Measurements from ENCODE around the gene VWA5A. TPM values are rescaled to one million over a fixed set of nuclear protein-coding genes. Genes with fewer than 3 reads are reported as not detected.

Gene VWA5A
- total and polyA plus RNA-seq, 2 experiments from 2014 or later = 7.5 to 8.2 TPM

GRCh38 chr11:124094731-124095130, 20.5 kb upstream of the VWA5A start:
- Histone ChIP-seq H3K79me2 (ENCODE audit: insufficient read depth) (no peaks in the 10 kb centered on the region), H3K36me3 (ENCODE audit: low read depth) (no peaks in the 10 kb centered on the region), H3F3A (ENCODE audit: insufficient read depth) (no peaks in the 10 kb centered on the region), H4K20me1 (ENCODE audit: insufficient read depth) (no peaks in the 10 kb centered on the region), H3K9me2 (ENCODE audit: insufficient read depth) (no peaks in the 10 kb centered on the region), H2AFZ (no peak overlapping the region), H3K9me3 (ENCODE audit: low read depth) (no peaks in the 10 kb centered on the region), H3K4me3 (no peak overlapping the region), H3K27ac (no peak overlapping the region), H3K9ac (no peak overlapping the region), H3K4me1 (ENCODE audit: insufficient read depth) (no peaks in the 10 kb centered on the region), H3K4me2 (ENCODE audit: unreplicated experiment) (no peak overlapping the region), H3K27me3 (replicated peaks; ENCODE audit: insufficient read depth) (peaks cover 27% of the 10 kb centered on the region; the same call in 1 of the 2 replicates)
- no peak for DNase-seq
- no peak for TF ChIP-seq EZH2 (IDR thresholded peaks at IDR 0.05; ENCODE audit: insufficient read depth, poor library complexity, severe bottlenecking)
- no peak for TF ChIP-seq EZH2phosphoT487 (IDR thresholded peaks at IDR 0.05; ENCODE audit: insufficient read depth, low read depth)
- WGBS, 2 experiments (ENCODE audit: low coverage in 1 of 2, low lambda C conversion rate in 2 of 2, missing lambda C conversion rate in 2 of 2) = 36 to 38% methylated on average over 5 of the region's 5 CpGs
- in situ Hi-C loops (cut with MboI) = no loop called here

GRCh38 chr11:124096364-124096763, 18.9 kb upstream of the VWA5A start:
- Histone ChIP-seq H3K9me2 (ENCODE audit: insufficient read depth) (no peaks in the 10 kb centered on the region), H3K4me1 (ENCODE audit: insufficient read depth) (no peaks in the 10 kb centered on the region), H3K9me3 (ENCODE audit: low read depth) (no peaks in the 10 kb centered on the region), H3K4me3 (no peak overlapping the region), H3K4me2 (ENCODE audit: unreplicated experiment) (no peak overlapping the region), H3K79me2 (ENCODE audit: insufficient read depth) (no peaks in the 10 kb centered on the region), H3K27ac (no peak overlapping the region), H3K9ac (no peak overlapping the region), H2AFZ (no peak overlapping the region), H4K20me1 (ENCODE audit: insufficient read depth) (no peaks in the 10 kb centered on the region), H3F3A (ENCODE audit: insufficient read depth) (no peaks in the 10 kb centered on the region), H3K27me3 (replicated peaks; ENCODE audit: insufficient read depth) (peaks cover 12% of the 10 kb centered on the region; the same call in 1 of the 2 replicates), H3K36me3 (ENCODE audit: low read depth) (no peaks in the 10 kb centered on the region)
- in situ Hi-C loops (cut with MboI) = no loop called here
- no peak for DNase-seq
- 50 to 51% methylated on average over 5 of the region's 5 CpGs for WGBS, 2 experiments (ENCODE audit: low coverage in 1 of 2, low lambda C conversion rate in 2 of 2, missing lambda C conversion rate in 2 of 2)
- no peak for TF ChIP-seq EZH2 (IDR thresholded peaks at IDR 0.05; ENCODE audit: insufficient read depth, poor library complexity, severe bottlenecking)
- no peak for TF ChIP-seq EZH2phosphoT487 (IDR thresholded peaks at IDR 0.05; ENCODE audit: insufficient read depth, low read depth)

- DNase-seq = no peak
- in situ Hi-C loops (cut with MboI) = no loop called here
- Histone ChIP-seq H3K9ac (no peak overlapping the region), H3K4me3 (no peak overlapping the region), H3K27me3 (replicated peaks; ENCODE audit: insufficient read depth) (peaks cover 4% of the 10 kb centered on the region; the same call in 1 of the 2 replicates), H3K9me3 (ENCODE audit: low read depth) (no peaks in the 10 kb centered on the region), H3K4me1 (ENCODE audit: insufficient read depth) (no peaks in the 10 kb centered on the region), H3K79me2 (ENCODE audit: insufficient read depth) (no peaks in the 10 kb centered on the region), H3F3A (ENCODE audit: insufficient read depth) (no peaks in the 10 kb centered on the region), H3K36me3 (ENCODE audit: low read depth) (no peaks in the 10 kb centered on the region), H4K20me1 (ENCODE audit: insufficient read depth) (no peaks in the 10 kb centered on the region), H3K27ac (no peak overlapping the region), H3K4me2 (ENCODE audit: unreplicated experiment) (no peak overlapping the region), H2AFZ (no peak overlapping the region), H3K9me2 (ENCODE audit: insufficient read depth) (no peaks in the 10 kb centered on the region)
- TF ChIP-seq EZH2phosphoT487 (IDR thresholded peaks at IDR 0.05; ENCODE audit: insufficient read depth, low read depth) = no peak
- TF ChIP-seq EZH2 (IDR thresholded peaks at IDR 0.05; ENCODE audit: insufficient read depth, poor library complexity, severe bottlenecking) = no peak
- WGBS, 2 experiments (ENCODE audit: low coverage in 1 of 2, low lambda C conversion rate in 2 of 2, missing lambda C conversion rate in 2 of 2) = 26 to 27% methylated on average over 2 of the region's 2 CpGs
Measured at GRCh38 chr11:124098141-124098540, 17.1 kb upstream of the VWA5A start.

- H3K4me1 ChIP-seq (ENCODE audit: insufficient read depth) = no peaks in the 10 kb centered on the region
- WGBS, 2 experiments (ENCODE audit: low coverage in 1 of 2, low lambda C conversion rate in 2 of 2, missing lambda C conversion rate in 2 of 2) = 29 to 33% methylated on average over 1 of the region's 1 CpG
- H3K79me2 ChIP-seq (ENCODE audit: insufficient read depth) = no peaks in the 10 kb centered on the region
- no peak overlapping the region for H3K4me3 ChIP-seq
- H3K27ac ChIP-seq = no peak overlapping the region
- no peak for DNase-seq
- H2AFZ ChIP-seq = no peak overlapping the region
- peaks cover 12% of the 10 kb centered on the region; the same call in 1 of the 2 replicates for H3K27me3 ChIP-seq (replicated peaks; ENCODE audit: insufficient read depth)
- H3K9ac ChIP-seq = no peak overlapping the region
- in situ Hi-C loops (cut with MboI) = no loop called here
- H3K9me2 ChIP-seq (ENCODE audit: insufficient read depth) = no peaks in the 10 kb centered on the region
- H4K20me1 ChIP-seq (ENCODE audit: insufficient read depth) = no peaks in the 10 kb centered on the region
- no peaks in the 10 kb centered on the region for H3F3A ChIP-seq (ENCODE audit: insufficient read depth)
- no peak overlapping the region for H3K4me2 ChIP-seq (ENCODE audit: unreplicated experiment)
- H3K36me3 ChIP-seq (ENCODE audit: low read depth) = no peaks in the 10 kb centered on the region
- TF ChIP-seq EZH2 (IDR thresholded peaks at IDR 0.05; ENCODE audit: insufficient read depth, poor library complexity, severe bottlenecking) = no peak
- no peak for TF ChIP-seq EZH2phosphoT487 (IDR thresholded peaks at IDR 0.05; ENCODE audit: insufficient read depth, low read depth)
- H3K9me3 ChIP-seq (ENCODE audit: low read depth) = no peaks in the 10 kb centered on the region
Measured at GRCh38 chr11:124101737-124102136, 13.5 kb upstream of the VWA5A start.

- Histone ChIP-seq H3K27ac (no peak overlapping the region), H3K27me3 (replicated peaks; ENCODE audit: insufficient read depth) (peaks cover 10% of the 10 kb centered on the region; the same call in 1 of the 2 replicates), H3K9me2 (ENCODE audit: insufficient read depth) (no peaks in the 10 kb centered on the region), H3K4me2 (ENCODE audit: unreplicated experiment) (no peak overlapping the region), H3K4me3 (no peak overlapping the region), H3K36me3 (ENCODE audit: low read depth) (no peaks in the 10 kb centered on the region), H4K20me1 (ENCODE audit: insufficient read depth) (no peaks in the 10 kb centered on the region), H3K79me2 (ENCODE audit: insufficient read depth) (no peaks in the 10 kb centered on the region), H3F3A (ENCODE audit: insufficient read depth) (no peaks in the 10 kb centered on the region), H2AFZ (no peak overlapping the region), H3K9me3 (ENCODE audit: low read depth) (no peaks in the 10 kb centered on the region), H3K9ac (no peak overlapping the region), H3K4me1 (ENCODE audit: insufficient read depth) (no peaks in the 10 kb centered on the region)
- in situ Hi-C loops (cut with MboI) = no loop called here
- DNase-seq = peak; percentile 13
- 0 to 14% methylated on average over 1 of the region's 1 CpG for WGBS, 2 experiments (ENCODE audit: low coverage in 1 of 2, low lambda C conversion rate in 2 of 2, missing lambda C conversion rate in 2 of 2)
- TF ChIP-seq EZH2 (IDR thresholded peaks at IDR 0.05; ENCODE audit: insufficient read depth, poor library complexity, severe bottlenecking) (no peak), EZH2phosphoT487 (IDR thresholded peaks at IDR 0.05; ENCODE audit: insufficient read depth, low read depth) (no peak)
Measured at GRCh38 chr11:124108156-124108555, 7.1 kb upstream of the VWA5A start.

Data from GM23248 (cell line).